IPS-15b (cell line): ENCODE measurements around the gene YPEL4.
A peak's percentile ranks its signal among the peaks of the same experiment; 100 is the strongest.

Experiments
- H3K27me3 ChIP-seq: one replicate; pipeline ENCODE4 v1.6.1; 2013; ENCODE audit warnings: low read length; ENCODE audit not compliant: control insufficient read depth, insufficient read depth
- H3K36me3 ChIP-seq: one replicate; pipeline ENCODE4 v1.6.1; 2013; ENCODE audit warnings: low read length; ENCODE audit not compliant: control insufficient read depth, insufficient read depth
- H3K4me1 ChIP-seq: one replicate; pipeline ENCODE4 v1.6.1; 2013; ENCODE audit warnings: mild to moderate bottlenecking, low read length; ENCODE audit not compliant: control insufficient read depth, insufficient read depth
- H3K4me3 ChIP-seq: one replicate; pipeline ENCODE4 v1.5.1; 2013; ENCODE audit warnings: low read depth, low read length
- H3K9ac ChIP-seq: one replicate; pipeline ENCODE4 v1.6.1; 2013; ENCODE audit warnings: low read depth, mild to moderate bottlenecking, low read length
- H3K9me3 ChIP-seq: one replicate; pipeline ENCODE4 v1.6.1; 2013; ENCODE audit warnings: mild to moderate bottlenecking, low read length; ENCODE audit not compliant: control insufficient read depth, insufficient read depth

The YPEL4 gene

GRCh38 chr11:57619331-57619730 lies 30.4 kb downstream of the YPEL4 start:
- Histone ChIP-seq H3K4me1 (no peaks in the 10 kb centered on the region), H3K27me3 (no peaks in the 10 kb centered on the region), H3K4me3 (no peak overlapping the region), H3K9ac (no peak overlapping the region), H3K9me3 (peaks cover 7% of the 10 kb centered on the region), H3K36me3 (no peaks in the 10 kb centered on the region)

DNA sequence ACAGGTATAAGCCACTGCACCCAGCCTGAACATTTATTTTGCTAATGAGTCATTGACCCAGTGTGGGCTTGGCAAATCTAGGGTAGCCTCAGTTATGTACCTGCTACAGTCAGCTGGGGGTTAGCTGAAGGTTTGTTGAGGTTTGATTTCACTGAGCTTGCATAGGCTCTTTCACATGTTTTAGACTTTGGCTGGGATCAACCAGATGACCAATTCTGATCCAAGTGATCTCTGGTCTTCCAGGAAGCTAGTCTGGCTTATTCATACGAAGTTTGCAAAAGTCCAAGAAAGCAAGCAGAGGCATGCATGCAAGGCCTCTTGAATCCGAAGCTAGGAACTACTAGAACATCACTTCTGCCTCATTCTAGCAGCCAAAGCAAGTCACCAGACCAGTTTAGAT lies 31.3 kb downstream of the YPEL4 start:
- Histone ChIP-seq H3K27me3 (no peaks in the 10 kb centered on the region), H3K4me1 (no peaks in the 10 kb centered on the region), H3K36me3 (no peaks in the 10 kb centered on the region), H3K9ac (no peak overlapping the region), H3K4me3 (no peak overlapping the region), H3K9me3 (peaks cover 7% of the 10 kb centered on the region)

GRCh38 chr11:57616595-57616994 lies 33.1 kb downstream of the YPEL4 start:
- H3K4me3 ChIP-seq: no peak overlapping the region
- H3K9me3 ChIP-seq: peaks cover 7% of the 10 kb centered on the region
- H3K4me1 ChIP-seq: no peaks in the 10 kb centered on the region
- H3K9ac ChIP-seq: no peak overlapping the region
- H3K27me3 ChIP-seq: no peaks in the 10 kb centered on the region
- H3K36me3 ChIP-seq: no peaks in the 10 kb centered on the region

DNA sequence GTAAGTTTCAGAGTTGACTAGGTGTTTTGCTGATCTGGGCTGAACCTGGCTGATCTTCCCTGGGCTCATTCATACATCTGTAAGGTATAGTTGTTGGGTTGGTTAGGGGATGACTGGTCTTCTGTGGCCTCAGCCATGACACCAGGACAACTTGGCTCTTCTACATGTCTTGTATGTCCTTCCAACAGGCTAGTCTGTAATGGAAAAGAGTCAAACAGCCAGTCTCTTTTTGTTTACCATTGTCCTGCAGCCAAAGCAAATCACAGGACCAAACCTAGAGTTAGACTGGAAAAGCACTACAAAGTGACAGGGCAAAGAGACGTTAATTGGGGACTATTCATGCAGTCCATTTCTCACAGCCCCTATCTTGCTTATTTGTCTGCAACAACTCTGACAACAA lies 34.4 kb downstream of the YPEL4 start:
- Histone ChIP-seq H3K36me3 (no peaks in the 10 kb centered on the region), H3K9ac (no peak overlapping the region), H3K4me1 (no peaks in the 10 kb centered on the region), H3K9me3 (peaks cover 7% of the 10 kb centered on the region), H3K27me3 (no peaks in the 10 kb centered on the region), H3K4me3 (no peak overlapping the region)

DNA sequence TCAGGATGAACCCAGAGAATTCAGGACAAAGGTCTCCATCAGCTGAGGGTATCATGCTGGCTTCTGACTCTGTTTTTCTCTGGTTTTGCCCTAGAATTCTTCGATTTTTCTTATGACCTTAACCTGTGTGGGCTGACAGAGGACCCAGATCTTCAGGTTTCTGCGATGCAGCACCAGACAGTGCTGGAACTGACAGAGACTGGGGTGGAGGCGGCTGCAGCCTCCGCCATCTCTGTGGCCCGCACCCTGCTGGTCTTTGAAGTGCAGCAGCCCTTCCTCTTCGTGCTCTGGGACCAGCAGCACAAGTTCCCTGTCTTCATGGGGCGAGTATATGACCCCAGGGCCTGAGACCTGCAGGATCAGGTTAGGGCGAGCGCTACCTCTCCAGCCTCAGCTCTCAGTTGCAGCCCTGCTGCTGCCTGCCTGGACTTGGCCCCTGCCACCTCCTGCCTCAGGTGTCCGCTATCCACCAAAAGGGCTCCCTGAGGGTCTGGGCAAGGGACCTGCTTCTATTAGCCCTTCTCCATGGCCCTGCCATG lies 35.4 kb downstream of the YPEL4 start:
- Histone ChIP-seq H3K36me3 (no peaks in the 10 kb centered on the region), H3K9ac (no peak overlapping the region), H3K4me3 (no peak overlapping the region), H3K9me3 (no peaks in the 10 kb centered on the region), H3K4me1 (no peaks in the 10 kb centered on the region), H3K27me3 (no peaks in the 10 kb centered on the region)

- Histone ChIP-seq H3K4me1 (no peaks in the 10 kb centered on the region), H3K4me3 (no peak overlapping the region), H3K36me3 (peaks cover 3% of the 10 kb centered on the region), H3K9ac (no peak overlapping the region), H3K27me3 (no peaks in the 10 kb centered on the region), H3K9me3 (no peaks in the 10 kb centered on the region)
Measured at GRCh38 chr11:57610170-57610569, 39.5 kb downstream of the YPEL4 start.

DNA sequence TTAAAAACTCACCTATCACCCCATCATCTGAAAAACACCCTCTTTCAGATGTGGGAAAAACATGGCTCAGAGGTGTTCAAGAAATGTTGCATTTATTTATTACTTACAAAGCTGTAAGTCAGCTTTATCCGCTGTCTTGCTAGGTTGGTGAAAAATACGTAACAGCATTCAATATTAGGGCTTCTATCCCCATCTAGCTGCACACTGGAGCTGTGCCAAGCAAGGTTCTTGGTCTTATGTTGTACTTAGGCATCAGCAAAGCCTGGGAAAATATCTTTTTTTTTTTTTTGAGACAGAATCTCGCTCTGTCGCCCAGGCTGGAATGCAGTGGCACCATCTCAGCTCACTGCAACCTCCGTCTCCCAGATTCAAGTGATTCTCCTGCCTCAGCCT lies 44.7 kb downstream of the YPEL4 start:
- Histone ChIP-seq H3K9me3 (no peaks in the 10 kb centered on the region), H3K4me3 (no peak overlapping the region), H3K4me1 (no peaks in the 10 kb centered on the region), H3K27me3 (no peaks in the 10 kb centered on the region), H3K9ac (no peak overlapping the region), H3K36me3 (peaks cover 9% of the 10 kb centered on the region)

GRCh38 chr11:57604296-57605027 lies 45.2 kb downstream of the YPEL4 start:
- Histone ChIP-seq H3K4me3 (no peak overlapping the region), H3K4me1 (peaks cover 2% of the 10 kb centered on the region), H3K9ac (no peak overlapping the region), H3K27me3 (no peaks in the 10 kb centered on the region), H3K36me3 (peaks cover 11% of the 10 kb centered on the region), H3K9me3 (no peaks in the 10 kb centered on the region)

DNA sequence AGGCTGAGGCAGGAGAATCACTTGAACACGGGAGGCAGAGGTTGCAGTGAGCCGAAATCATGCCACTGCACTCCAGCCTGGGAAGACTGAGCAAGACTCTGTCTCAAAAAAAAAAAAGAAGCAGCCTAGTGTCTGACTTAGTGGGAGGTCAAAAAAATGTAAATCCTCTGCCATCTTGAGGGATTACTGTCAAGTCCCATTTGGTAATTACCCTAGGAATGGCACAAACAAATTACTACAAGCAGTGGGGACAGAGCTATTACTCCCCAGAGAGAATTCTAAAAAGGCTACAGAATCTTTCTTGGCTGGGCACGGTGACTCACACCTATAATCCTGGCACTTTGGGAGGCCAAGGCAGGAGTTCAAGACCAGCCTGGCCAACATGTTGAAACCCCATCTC lies 48.4 kb downstream of the YPEL4 start:
- Histone ChIP-seq H3K4me1 (peaks cover 15% of the 10 kb centered on the region), H3K4me3 (no peak overlapping the region), H3K27me3 (no peaks in the 10 kb centered on the region), H3K36me3 (peaks cover 11% of the 10 kb centered on the region), H3K9ac (no peak overlapping the region), H3K9me3 (no peaks in the 10 kb centered on the region)

GRCh38 chr11:57599381-57599780 lies 50.3 kb downstream of the YPEL4 start:
- H3K4me1 ChIP-seq: peaks cover 15% of the 10 kb centered on the region
- no peak overlapping the region for H3K9ac ChIP-seq
- peaks cover 8% of the 10 kb centered on the region for H3K36me3 ChIP-seq
- no peaks in the 10 kb centered on the region for H3K9me3 ChIP-seq
- no peaks in the 10 kb centered on the region for H3K27me3 ChIP-seq
- no peak overlapping the region for H3K4me3 ChIP-seq

DNA sequence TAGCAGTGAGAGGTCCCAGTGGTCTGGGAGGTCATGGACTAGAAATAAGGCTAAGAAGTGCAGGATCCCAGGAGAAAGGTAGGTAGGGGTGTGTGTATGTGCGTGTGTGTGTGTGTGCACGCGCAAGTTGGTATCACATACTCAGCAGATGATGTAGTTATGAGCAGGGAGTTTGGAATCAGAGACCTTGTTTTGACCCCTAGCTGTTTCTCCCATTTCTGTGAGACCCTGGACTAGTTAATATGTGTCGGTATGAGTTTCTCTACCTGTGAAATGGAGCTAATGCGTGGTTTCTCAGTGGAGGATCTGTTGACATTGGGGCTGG lies 50.9 kb downstream of the YPEL4 start:
- Histone ChIP-seq H3K27me3 (no peaks in the 10 kb centered on the region), H3K4me3 (peak overlapping the region; percentile 58), H3K9me3 (no peaks in the 10 kb centered on the region), H3K36me3 (peaks cover 8% of the 10 kb centered on the region), H3K9ac (peak overlapping the region; percentile 18), H3K4me1 (peaks cover 15% of the 10 kb centered on the region)

DNA sequence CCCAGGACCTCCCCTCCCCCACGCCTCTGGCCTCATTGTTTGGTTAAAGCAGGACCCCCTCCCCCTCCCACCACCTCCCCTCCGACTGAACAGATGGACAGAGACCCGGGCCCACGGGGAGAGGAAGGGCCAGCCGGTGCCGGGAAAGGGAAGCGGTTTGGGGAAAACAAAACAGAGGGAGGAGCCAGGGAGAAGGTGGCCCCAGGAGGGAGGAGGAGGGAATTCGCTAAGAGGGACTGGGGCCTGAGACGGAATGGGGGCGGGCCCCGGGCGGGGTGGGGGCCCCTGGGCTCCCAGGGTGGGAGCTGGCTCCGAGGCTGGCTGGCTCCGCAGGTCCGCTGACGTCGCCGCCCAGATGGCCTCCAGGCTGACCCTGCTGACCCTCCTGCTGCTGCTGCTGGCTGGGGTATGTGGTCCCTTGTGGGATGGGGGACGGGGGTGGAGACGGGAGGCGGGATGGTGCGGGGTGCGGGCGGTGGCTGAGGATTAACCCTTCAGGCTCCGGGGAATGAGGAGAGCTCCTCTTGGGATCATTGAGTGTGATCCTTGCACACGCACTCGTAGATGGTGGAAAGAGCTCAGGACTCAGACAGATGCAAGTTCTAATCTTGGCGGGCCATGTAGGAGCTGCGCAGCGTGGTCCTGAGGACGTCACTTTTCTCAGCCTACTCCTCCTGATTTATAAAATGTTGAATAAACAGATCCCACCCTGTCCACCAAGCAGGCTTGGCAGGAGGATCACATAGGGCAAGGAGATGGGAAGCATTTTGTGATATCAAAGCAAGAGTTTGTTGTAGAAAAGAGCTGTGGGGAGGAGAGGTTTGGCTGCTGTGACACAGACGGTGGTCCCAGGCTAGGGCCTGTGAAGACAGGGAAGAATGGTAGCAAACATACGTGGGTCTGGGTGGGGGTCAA lies 51.5 kb downstream of the YPEL4 start:
- peak overlapping the region; percentile 58 for H3K4me3 ChIP-seq
- peaks cover 15% of the 10 kb centered on the region for H3K4me1 ChIP-seq
- peaks cover 8% of the 10 kb centered on the region for H3K36me3 ChIP-seq
- no peaks in the 10 kb centered on the region for H3K27me3 ChIP-seq
- peak overlapping the region; percentile 18 for H3K9ac ChIP-seq
- H3K9me3 ChIP-seq: no peaks in the 10 kb centered on the region
